ENCODE data around the gene OR2A42.
"Not testable (repeated sequence)": the region's sequence is repeated elsewhere in the genome, so short reads cannot be mapped to it uniquely, and the experiment has no call there.

DNA sequence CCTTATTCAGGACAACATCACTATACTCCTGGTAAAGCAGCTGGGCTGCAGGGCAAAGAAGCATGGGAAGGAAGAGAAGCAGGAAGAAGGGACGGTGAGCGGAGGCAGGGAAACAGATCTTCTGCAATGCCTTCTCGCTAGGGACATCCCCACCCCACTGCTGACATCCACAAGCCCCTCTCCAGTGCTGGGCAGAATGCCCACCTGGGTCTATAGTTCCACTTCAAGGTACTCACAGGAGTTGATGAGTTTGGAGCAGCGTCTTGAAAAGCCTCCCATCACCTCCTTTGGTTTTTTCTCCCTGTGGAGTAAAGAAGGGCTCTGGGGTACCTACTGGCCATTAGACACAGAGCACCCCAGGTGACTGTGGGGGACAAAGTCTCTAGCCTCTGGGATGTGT is 43.1 kb upstream of the OR2A42 start:
- TF ChIP-seq EZH2phosphoT487 (IDR thresholded peaks at IDR 0.05; ENCODE audit: insufficient read depth, low read depth); EZH2 (IDR thresholded peaks at IDR 0.05; ENCODE audit: insufficient read depth, poor library complexity, severe bottlenecking): not testable (repeated sequence)
